ENCODE measurements around the gene CFAP53. TPM values are rescaled to one million over a fixed set of nuclear protein-coding genes. Genes with fewer than 3 reads are reported as not detected.

CFAP53 gene
- total and polyA plus RNA-seq, 2 of the 13 experiments (the other 11 are each of a cell fraction or from before 2014, with no cell fraction given) = 0.05 to 0.07 TPM

- peak; percentile 52; the same call in 1 of the 2 replicates for TF ChIP-seq GMEB1 (CRISPR knock-in tag; IDR thresholded peaks at IDR 0.05; ENCODE audit: borderline replicate concordance)
- no peak for TF ChIP-seq SETDB1 (CRISPR knock-in tag; IDR thresholded peaks at IDR 0.05; ENCODE audit: borderline replicate concordance)
- TF ChIP-seq ZNF44 (CRISPR knock-in tag; IDR thresholded peaks at IDR 0.05) = no peak
- TF ChIP-seq TCF7 (IDR thresholded peaks at IDR 0.05; ENCODE audit: low read depth) = no peak
- no peak for TF ChIP-seq ZNF7 (CRISPR knock-in tag; IDR thresholded peaks at IDR 0.05)
- no peak for TF ChIP-seq NONO (IDR thresholded peaks at IDR 0.05)
- no peak for TF ChIP-seq NONO (CRISPR knock-in tag; conservative IDR thresholded peaks at IDR 0.05)
- TF ChIP-seq AGO1 (IDR thresholded peaks at IDR 0.05; ENCODE audit: low read depth, low read length, poor library complexity, severe bottlenecking) = peak; percentile 93
- no peak for TF ChIP-seq THAP8 (CRISPR knock-in tag; IDR thresholded peaks at IDR 0.05; ENCODE audit: borderline replicate concordance)
- TF ChIP-seq ZNF720 (CRISPR knock-in tag; IDR thresholded peaks at IDR 0.05) = no peak
- TF ChIP-seq ZBTB37 (CRISPR knock-in tag; IDR thresholded peaks at IDR 0.05) = no peak
- TF ChIP-seq SP1 (IDR thresholded peaks at IDR 0.05) = no peak
- peak; percentile 60 for TF ChIP-seq SP1 (CRISPR knock-in tag; IDR thresholded peaks at IDR 0.05)
- no peak for TF ChIP-seq RNF2 (conservative IDR thresholded peaks at IDR 0.05; ENCODE audit: low read depth)
- TF ChIP-seq GABPA (IDR thresholded peaks at IDR 0.05; ENCODE audit: low read depth, low read length) = peak; percentile 86
- TF ChIP-seq GABPA (CRISPR knock-in tag; IDR thresholded peaks at IDR 0.05; ENCODE audit: low read depth) = peak; percentile 95
- TF ChIP-seq RELA (CRISPR knock-in tag; IDR thresholded peaks at IDR 0.05) = no peak
- no peak for TF ChIP-seq ZBTB3 (CRISPR knock-in tag; IDR thresholded peaks at IDR 0.05; ENCODE audit: borderline replicate concordance, low read depth)
- TF ChIP-seq ZNF740 (CRISPR knock-in tag; IDR thresholded peaks at IDR 0.05) = no peak
- TF ChIP-seq ZSCAN29 (CRISPR knock-in tag; conservative IDR thresholded peaks at IDR 0.05) = no peak
- TF ChIP-seq ETV5 (CRISPR knock-in tag; IDR thresholded peaks at IDR 0.05; ENCODE audit: borderline replicate concordance) = peak; percentile 48; the same call in 1 of the 2 replicates
- 0 out of 2 replicates have a peak, but pooled peaks have one; percentile 19 for TF ChIP-seq TAF1 (CRISPR knock-in tag; IDR thresholded peaks at IDR 0.05)
- TF ChIP-seq PHF20 (CRISPR knock-in tag; IDR thresholded peaks at IDR 0.05) = peak; percentile 77
- peak; percentile 74 for TF ChIP-seq ZNF687 (CRISPR knock-in tag; IDR thresholded peaks at IDR 0.05)
- peak; percentile 72 for TF ChIP-seq PHF8 (CRISPR knock-in tag; IDR thresholded peaks at IDR 0.05)
These were observed at the start of gene CFAP53 (continued) for GRCh38 chr18:50266248-50266704.
